WERI-Rb-1 (cell line): ENCODE results near the gene OPHN1.

Experiments
- DNase-seq: peaks from one replicate; pipeline ENCODE4 v3.0.0-alpha.2; 2020
- H3K27ac ChIP-seq: fragments of 250-450 bp; sonication (Bioruptor Pico); 2 replicates; pipeline ENCODE4 v1.5.1; 2020; ENCODE audit warnings: mild to moderate bottlenecking, moderate library complexity
- H3K27me3 ChIP-seq: fragments of 250-450 bp; sonication (Bioruptor Pico); 2 replicates; pipeline ENCODE4 v1.5.1; 2021; ENCODE audit warnings: mild to moderate bottlenecking, low read depth, moderate library complexity; ENCODE audit not compliant: insufficient read depth, severe bottlenecking
- H3K36me3 ChIP-seq: fragments of 250-450 bp; sonication (Bioruptor Pico); 2 replicates; pipeline ENCODE4 v1.5.1; 2020; ENCODE audit warnings: mild to moderate bottlenecking, moderate library complexity
- H3K4me3 ChIP-seq: 2 replicates; pipeline ENCODE4 v1.5.1; 2011; ENCODE audit warnings: low read depth, mild to moderate bottlenecking, control low read depth, low read length
- H3K9me3 ChIP-seq: fragments of 250-450 bp; sonication (Bioruptor Pico); 2 replicates; pipeline ENCODE4 v1.5.1; 2021; ENCODE audit warnings: mild to moderate bottlenecking, moderate library complexity; ENCODE audit not compliant: severe bottlenecking
- TF ChIP-seq, protein P1 (sequence below): IDR thresholded peaks from 2 replicates; pipeline ENCODE4 v1.5.1; 2011; ENCODE audit warnings: low read depth, mild to moderate bottlenecking, control low read depth, inconsistent platforms, low read length

The OPHN1 gene

DNA sequence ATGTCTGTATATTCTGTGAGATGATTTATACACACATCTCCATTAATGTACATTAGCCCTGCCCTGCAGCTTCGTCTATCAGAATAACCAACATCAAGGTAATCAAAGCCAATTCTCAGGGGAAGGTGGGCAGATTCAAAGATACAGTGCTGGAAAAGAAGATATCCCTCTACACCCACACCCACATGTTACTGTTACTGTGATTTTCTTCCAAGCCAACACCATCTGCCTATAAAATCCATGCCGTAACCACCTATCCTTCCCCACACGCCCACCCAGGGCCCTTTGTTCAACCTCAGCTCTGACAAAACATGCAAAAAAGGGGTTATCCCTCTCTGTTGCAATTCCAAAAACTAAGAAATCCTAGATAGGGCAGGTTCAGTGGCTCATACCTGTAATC lies 20.0 kb downstream of the OPHN1 start:
- no peak for DNase-seq
- no peaks in the 10 kb centered on the region for H3K36me3 ChIP-seq
- no peak overlapping the region for H3K4me3 ChIP-seq
- H3K9me3 ChIP-seq = no peaks in the 10 kb centered on the region
- peaks cover 3% of the 10 kb centered on the region for H3K27me3 ChIP-seq
- H3K27ac ChIP-seq = no peak overlapping the region
- TF ChIP-seq, protein P1, sequence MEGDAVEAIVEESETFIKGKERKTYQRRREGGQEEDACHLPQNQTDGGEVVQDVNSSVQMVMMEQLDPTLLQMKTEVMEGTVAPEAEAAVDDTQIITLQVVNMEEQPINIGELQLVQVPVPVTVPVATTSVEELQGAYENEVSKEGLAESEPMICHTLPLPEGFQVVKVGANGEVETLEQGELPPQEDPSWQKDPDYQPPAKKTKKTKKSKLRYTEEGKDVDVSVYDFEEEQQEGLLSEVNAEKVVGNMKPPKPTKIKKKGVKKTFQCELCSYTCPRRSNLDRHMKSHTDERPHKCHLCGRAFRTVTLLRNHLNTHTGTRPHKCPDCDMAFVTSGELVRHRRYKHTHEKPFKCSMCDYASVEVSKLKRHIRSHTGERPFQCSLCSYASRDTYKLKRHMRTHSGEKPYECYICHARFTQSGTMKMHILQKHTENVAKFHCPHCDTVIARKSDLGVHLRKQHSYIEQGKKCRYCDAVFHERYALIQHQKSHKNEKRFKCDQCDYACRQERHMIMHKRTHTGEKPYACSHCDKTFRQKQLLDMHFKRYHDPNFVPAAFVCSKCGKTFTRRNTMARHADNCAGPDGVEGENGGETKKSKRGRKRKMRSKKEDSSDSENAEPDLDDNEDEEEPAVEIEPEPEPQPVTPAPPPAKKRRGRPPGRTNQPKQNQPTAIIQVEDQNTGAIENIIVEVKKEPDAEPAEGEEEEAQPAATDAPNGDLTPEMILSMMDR = no peak

DNA sequence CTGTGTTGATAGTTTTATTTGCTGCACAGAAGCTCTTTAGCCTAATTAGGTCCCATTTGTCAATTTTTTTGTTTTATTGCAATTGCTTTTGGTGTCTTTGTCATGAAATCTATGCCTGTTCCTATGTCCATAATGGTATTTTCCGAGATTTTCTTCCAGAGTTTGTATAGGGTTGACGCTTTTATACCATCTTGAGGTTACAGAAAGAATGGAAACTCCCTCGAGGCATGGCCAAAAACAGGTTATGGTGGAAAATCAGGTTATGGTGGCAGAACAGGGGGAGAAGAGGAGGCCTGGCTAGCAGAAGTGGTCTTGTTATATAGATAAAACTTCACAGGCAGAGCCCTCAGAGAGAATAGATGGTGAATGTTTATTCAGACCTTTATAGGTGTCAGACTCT lies 21.6 kb downstream of the OPHN1 start:
- H3K9me3 ChIP-seq = no peaks in the 10 kb centered on the region
- H3K36me3 ChIP-seq = no peaks in the 10 kb centered on the region
- no peak for DNase-seq
- peaks cover 3% of the 10 kb centered on the region for H3K27me3 ChIP-seq
- H3K27ac ChIP-seq = no peak overlapping the region
- no peak overlapping the region for H3K4me3 ChIP-seq
- TF ChIP-seq, protein P1 = no peak

DNA sequence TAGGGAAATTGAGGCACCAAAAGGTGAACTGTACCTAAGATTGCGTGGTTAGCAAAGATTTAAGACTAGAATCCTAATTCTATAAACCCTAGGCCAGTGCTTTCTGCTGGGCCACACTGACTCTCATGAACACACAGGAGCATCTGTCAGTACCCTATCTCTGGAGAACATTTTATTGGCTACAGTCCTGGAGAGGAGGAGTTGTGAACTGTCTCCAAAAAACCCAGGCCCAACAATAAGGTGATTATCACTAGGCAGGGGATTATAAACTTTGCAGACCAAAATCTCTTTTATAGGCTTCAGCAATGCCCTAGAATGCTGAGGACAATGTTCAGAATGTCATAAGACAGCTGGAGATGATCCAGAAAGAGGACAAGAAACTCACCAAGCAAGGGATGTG lies 24.1 kb downstream of the OPHN1 start:
- no peaks in the 10 kb centered on the region for H3K9me3 ChIP-seq
- no peak for DNase-seq

DNA sequence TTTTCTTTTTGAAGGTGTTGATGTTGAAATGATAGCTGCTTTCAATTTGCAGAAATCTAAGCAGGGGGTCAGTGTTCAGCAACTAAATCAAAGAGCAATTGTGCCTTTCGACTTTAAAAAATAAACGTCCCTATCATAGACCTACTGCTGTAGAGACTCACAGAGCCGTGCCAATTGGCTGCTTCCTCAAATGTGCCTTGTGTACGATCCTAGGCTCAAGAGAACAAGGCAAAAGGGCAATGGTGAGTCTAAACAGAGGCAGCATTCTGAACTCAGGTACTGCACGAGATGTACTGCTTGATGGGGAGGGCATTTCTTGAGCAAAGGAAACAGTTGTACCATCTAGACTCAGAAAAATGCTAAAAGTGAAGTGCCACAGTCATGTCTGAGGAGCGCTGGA lies 29.8 kb downstream of the OPHN1 start:
- Histone ChIP-seq H3K9me3 (no peaks in the 10 kb centered on the region), H3K4me3 (no peak overlapping the region), H3K36me3 (no peaks in the 10 kb centered on the region), H3K27ac (no peak overlapping the region), H3K27me3 (peaks cover 3% of the 10 kb centered on the region)
- TF ChIP-seq, protein P1 = no peak
- DNase-seq = no peak

More for the DNA sequence above, 24.1 kb downstream of the OPHN1 start:
- Histone ChIP-seq H3K4me3 (no peak overlapping the region), H3K36me3 (no peaks in the 10 kb centered on the region), H3K27ac (no peak overlapping the region), H3K27me3 (peaks cover 3% of the 10 kb centered on the region)
- TF ChIP-seq, protein P1 = no peak

DNA sequence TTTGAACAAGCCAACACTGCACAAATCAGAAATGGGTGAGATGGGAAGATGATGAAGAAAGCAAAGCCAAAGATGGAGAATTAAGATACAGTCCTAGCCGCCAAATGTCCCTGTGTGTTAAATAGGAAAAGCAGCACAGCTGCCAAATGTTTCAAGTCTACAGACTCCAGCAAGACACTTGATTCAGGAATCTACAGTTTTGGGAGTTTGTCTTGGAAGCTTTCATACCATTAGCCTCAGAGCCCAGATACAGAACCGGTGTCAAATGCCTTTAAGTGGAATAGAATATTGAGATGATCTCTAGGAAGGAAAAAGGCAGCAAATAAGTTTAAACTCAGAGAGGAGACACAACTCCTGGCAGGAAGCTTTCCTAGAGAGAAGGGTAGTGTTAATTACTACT lies 30.3 kb downstream of the OPHN1 start:
- TF ChIP-seq, protein P1 = no peak
- H3K4me3 ChIP-seq = no peak overlapping the region
- DNase-seq = no peak
- H3K36me3 ChIP-seq = no peaks in the 10 kb centered on the region
- H3K9me3 ChIP-seq = no peaks in the 10 kb centered on the region
- H3K27me3 ChIP-seq = peaks cover 3% of the 10 kb centered on the region
- no peak overlapping the region for H3K27ac ChIP-seq

DNA sequence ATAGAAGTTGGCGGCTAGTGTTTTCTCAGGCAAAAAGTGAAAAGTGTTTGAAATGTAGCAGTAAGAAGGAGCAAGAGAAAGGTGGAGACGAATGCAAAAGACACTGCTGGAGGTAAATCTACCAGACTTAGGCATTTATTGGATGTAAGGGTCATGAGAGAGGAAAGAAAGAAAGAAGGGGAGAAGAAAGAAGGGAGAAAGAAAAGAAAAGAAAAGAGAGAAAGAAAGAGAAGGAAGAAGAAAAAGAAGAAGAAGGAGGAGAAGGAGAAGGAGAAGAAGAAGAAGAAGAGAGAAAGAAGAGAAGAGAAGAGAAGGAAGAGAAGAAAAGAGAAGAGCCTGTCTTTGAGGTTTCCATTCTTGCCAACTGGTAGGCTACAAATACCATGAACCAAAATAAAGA lies 31.2 kb downstream of the OPHN1 start:
- DNase-seq = no peak
- Histone ChIP-seq H3K9me3 (no peaks in the 10 kb centered on the region), H3K36me3 (no peaks in the 10 kb centered on the region), H3K27me3 (peaks cover 3% of the 10 kb centered on the region), H3K4me3 (no peak overlapping the region), H3K27ac (no peak overlapping the region)
- TF ChIP-seq, protein P1 = no peak
